Loucy (cell line): ENCODE data around the gene ATP8A2.

Experiments
- CTCF ChIP-seq: fragments of 200-600 bp; sonication (generic); conservative IDR thresholded peaks from 2 replicates; pipeline ENCODE4 v1.5.1; 2014; ENCODE audit warnings: mild to moderate bottlenecking, antibody characterized with exemption, low read length
- EZH2phosphoT487 ChIP-seq: fragments of 200-600 bp; IDR thresholded peaks from 2 replicates; pipeline ENCODE4 v1.6.1; 2018; ENCODE audit warnings: antibody characterized with exemption, mild to moderate bottlenecking, moderate library complexity, borderline replicate concordance

- no peak for TF ChIP-seq CTCF
- no peak for TF ChIP-seq EZH2phosphoT487
Measured at GRCh38 chr13:25885418-25885817, 513.6 kb downstream of the ATP8A2 start.
